ENCODE data around the gene SGCD.
A peak's percentile ranks its signal among the peaks of the same experiment; 100 is the strongest.

The SGCD gene

DNA sequence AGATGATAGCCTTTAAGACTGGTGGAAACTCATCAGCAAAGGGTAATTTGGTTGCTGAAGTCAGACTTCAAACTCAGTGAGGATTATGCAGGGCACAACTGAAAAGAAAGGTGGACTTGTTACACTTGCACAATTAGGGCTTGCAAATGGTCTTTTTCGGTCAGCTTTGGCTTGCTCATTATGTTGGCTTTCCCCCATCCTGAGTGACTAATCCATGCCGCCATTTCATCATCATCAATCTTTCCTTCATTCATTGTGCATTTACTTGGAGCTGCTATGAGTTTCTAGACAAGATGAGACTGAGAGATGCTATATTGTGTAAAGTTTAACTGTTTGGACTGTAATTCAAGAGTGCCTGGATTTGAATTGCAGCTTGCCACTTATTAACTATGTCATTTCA, 388.3 kb downstream of the SGCD start:
- no peak for DNase-seq

DNA sequence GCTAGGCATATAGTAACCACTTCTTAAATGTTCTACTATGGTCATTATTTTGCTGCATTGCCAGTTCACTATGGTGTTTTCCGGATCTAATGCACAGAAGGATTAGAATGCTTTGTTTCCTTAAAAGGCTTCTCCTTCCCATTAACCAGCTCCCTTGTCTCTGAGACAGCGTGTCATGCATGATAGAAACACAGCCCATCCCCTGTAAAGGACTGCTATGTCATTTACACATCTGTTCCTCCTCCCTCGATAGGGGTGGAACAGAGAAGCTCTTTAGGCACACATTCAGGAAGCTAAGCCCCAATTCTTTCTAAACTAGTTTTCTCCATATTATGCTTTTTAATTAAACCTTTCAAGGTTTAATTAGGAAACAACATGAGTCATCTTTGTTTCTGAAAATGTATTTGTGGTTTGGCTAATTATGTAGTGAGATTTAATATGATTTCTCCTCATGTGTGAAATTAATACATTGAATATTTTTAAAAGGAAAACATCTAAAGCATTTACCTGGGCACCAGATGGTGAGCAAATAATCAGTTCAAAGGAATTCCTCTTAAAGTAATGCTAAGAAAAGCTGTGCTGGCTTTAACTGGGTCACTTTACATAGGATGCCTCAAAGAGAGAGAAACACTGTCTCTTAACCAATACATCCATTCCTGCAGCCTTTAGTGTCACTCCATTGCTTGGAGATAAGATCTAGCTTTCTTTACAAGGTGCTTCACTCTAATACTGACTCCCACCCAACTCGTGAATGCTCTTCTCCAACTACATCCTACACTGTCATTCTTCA, 389.8 kb downstream of the SGCD start:
- DNase-seq, result peak; percentile 9

DNA sequence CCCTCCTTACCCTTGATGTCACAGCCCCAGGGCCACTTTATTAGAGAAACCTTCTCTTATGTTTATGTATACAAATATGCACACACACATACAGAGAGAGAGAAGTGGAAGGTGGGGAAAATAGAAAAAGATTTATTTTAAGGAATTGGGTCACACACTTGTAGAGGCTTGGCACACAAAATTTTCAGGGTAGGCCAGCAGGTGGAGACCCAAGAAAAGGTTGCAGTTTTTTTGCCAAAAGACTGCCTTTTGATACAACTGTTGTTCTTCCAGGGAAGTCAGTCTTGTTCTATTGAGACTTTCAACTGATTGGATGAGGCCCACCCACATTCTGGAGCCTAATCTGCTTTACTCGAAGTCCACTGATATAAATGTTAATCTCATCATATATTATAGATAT, 392.0 kb downstream of the SGCD start:
- DNase-seq, result no peak

DNA sequence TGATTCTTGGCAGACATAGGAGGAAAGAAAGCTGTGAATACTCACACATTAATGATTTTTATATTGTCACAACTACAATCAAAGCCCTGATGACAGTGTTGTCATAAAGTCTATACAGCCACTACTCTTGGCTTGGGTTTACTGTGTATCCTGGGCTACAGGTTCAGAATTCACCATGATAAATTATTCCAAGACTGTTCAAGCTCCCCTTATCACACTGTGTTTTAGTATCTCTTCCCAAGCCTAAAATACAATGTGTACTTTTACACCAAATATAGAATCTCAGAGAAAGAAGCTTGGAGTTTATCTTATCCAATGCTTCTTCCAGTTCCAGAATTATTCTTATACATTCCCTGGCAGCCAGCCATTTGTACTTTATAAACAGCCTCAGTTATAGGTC, 395.4 kb downstream of the SGCD start:
- no peak for DNase-seq

DNA sequence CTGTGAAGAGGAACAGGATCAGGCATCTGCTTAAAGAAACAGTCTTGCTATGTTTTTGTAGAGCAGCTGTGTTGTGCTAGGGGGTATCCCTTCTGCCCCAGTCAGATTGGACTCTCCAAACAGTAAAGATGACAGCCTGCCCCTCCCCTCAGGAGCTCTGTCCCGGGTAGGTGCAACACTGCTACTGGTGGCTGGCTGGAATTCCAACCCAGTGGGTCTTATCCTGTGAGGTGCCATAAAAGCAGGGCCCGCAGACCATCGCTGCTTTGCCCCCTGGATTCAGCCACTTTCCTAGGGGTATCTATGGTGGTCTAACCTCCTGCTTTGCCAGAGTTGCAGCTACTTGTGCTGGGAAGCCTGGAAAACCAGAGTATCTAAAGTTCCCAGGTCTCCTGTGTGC, 408.5 kb downstream of the SGCD start:
- DNase-seq, result no peak

DNA sequence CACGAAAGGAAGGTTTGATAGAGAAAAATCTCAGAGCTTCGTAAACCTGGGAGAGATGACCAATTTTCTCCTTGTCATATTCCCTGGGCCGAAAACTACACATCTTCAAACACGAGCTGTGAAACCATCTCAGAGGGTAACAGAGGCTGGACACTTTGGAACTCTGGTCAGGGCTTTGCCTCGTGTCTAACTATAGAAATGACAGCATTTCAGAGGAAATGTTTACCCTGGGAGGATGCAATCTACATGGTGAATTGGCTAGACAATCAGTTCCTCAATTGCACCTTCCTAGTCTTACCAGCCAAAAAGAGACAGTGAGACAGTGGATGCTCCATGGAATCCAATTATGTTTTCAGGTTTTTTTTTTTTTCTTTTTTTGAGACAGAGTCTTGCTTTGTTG, 414.6 kb downstream of the SGCD start:
- no peak for DNase-seq

DNA sequence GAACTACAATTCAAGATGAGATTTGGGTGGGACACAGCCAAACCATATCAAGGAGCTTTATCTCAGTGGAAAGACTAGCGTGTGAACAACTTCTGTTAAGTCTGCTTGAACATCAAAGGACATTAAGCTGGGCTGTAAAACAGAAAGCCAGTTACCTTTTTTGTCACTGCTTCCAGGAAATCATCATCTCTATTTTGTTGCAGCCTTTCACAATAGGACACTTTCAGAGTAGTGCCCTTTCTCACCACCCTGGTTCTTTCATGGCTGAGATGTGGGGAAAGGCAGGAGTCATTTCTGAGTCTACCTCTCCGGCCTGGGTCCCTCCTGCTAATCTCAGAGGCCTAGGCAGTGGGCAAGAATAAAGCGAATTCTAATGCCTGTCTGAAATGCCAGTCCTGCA, 426.9 kb downstream of the SGCD start:
- no peak for DNase-seq

DNA sequence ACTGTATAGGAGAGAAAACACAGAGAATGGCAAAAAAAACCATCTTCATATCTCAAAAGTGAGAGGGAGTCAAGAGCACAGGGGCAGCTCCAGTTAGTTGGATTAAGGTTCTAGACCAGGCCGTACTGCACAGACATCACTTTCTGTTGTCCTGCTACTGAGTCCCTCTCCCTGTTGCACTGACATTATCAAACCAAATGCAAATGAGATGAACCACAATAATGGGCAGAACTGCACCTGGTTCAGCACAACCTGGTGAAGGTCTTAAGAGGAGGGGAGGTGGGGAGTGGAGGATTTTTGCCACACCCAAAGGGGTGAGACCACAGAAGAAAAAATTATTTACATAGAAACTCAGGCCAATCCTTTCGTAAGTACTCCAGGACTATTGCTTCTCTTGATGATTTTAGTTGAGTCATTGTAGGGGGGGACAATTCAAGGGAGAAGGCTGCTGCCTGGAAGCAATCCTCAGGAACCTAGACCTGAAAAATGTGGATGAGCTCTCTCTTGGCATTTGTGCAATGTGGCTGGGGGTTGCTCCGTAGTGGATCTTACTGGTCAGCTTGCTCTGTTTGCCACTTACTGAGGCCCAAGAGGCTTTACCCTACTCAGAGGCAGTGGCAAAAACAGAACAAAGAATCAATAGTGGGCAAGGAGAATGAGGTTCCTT, 428.6 kb downstream of the SGCD start:
- DNase-seq, result no peak

DNA sequence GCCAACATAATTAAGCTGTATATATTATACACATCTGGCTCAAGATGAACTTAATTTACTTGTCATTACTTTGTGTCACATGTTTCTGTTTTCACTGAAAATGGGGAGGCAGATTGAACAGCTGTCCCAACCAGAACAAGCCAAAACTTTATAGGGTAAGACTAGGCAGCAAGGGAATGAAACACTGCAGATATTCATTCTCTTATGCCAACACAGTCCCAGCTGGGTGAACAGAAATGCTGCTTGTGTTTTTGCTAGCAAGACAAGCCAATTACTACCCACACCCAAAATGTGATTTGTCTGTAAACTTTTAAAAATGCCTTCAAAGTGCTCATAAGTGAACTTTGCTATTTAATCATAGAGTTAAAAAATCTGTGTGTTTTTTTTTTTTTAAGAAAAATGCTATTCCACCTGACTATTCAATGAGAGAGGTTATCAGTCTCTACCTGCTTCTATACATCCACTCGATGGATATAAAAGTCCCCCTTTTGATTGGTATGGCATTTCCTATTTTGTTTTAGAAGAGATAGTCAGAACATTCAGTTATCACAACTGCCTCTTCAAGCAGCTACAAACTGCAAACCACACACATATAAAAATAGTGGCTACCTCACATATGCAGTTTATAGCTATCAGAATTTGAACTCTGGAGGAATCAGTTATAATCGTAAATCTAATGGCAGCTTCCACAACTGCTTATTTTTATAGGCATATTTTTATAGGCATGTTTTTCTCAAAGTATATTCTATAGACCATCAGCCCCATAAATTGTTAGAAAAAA, 431.2 kb downstream of the SGCD start:
- DNase-seq, result no peak

DNA sequence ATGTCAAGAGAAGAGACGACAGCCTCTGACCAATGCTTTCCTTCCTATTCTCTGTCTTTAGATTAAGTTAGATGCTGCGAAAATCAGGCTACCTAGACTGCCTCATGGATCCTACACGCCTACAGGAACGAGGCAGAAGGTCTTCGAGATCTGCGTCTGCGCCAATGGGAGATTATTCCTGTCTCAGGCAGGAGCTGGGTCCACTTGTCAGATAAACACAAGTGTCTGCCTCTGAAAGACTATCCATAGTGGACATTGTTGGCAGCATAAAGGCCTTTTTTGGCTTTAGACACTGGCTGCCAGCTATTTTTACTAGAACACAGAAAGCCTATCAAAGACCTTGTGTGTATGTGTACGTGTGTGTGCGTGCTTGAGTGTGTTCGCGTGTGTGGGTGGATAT, 432.2 kb downstream of the SGCD start:
- no peak for DNase-seq

DNA sequence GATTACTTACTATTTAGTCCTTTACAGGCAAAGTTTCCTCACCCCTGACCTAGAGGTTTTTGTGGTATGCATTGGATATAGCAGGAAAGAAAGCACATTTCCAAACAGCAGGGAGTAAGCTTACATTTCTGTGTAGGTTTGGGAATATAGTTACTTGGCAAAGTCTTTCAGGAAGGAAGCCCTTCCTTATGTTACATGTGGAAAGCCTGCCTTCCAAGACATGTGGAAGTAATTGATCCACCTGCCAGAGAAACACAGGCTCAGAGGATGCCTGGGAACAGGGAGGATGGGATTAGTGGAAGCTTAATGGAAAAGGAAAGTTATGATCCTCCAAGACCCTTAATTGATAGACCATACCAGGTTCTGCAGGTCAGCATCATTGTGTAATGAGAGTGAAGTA, 435.8 kb downstream of the SGCD start:
- DNase-seq, result peak; percentile 52

DNA sequence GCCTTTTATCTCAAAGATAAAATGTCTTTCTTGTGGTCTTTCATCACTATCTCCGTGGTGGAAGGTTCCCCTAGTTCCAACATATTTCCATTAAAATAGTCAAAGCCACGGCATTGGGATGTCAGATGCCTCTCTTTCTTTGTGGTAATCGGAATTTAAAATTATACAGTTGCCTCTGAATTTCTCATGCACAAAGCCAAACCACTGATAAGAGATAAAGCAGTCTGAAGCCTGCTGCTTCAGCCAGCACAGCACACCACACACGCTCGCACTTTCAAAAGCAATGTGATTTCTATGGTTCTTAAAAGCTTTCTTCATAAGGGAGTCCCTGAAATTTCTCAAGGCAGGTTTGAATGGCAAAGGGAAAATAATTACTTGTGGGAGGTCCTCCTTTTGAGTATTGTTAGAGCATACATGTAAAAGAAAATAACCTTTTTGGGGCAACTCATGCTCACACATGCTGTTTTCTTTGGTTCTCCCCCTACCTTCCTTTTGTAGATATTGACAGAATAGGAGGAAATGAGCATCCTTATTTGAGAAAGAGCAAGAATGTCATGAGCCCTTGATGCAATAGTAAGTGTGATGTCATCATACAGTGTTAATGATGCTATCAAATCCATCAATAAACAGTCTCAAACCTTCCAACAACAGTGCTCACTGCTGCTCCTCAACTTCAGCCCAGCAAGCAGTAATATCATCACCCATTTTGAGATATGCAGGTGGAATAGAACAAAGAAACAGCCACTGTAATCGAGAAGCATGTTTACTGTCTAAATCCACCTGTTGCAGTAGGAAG, 437.4 kb downstream of the SGCD start:
- no peak for DNase-seq

DNA sequence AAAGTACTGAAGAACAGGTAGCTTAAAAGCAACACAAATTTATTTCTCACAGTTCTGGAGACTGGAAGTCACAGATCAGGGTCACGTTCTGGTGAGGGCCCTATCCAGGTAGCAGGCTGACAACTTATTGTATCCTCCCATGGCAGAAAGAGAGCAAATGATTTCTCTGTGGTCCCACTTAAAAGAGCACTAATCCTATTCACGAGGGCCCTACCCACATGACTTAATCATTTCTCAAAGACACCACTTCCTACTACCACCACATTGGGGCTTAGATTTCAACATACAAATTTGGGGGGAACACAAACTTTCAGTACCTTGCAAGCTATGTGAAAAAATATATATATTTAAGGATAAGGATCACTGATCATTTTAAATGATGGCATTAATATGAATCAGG, 447.3 kb downstream of the SGCD start:
- no peak for DNase-seq

DNA sequence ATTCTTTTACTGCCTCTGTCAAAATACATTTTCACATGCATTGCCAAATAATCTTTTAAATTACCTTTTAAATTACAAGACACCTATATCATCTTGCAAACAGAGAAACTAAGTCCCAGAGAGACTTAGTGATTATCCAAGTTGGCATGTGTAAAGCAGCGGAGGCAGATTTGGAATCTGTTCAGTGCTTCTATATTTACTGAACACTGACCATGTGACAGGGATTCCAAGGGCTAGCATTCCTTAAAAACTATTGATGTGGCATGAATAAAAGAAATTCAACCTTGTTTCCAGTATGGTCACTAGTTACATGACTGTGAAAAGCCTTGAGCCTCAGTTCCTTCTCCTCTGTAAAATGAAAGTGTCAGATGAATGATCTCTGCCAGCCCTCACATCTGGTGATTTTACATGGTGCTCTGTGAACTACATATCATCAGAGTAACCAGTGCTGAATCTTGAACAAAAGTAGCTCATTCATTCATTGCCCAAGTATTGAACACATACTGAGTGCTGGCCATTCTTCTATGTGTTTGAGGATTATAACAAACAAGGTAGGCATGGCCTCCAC, 451.3 kb downstream of the SGCD start:
- no peak for DNase-seq

DNA sequence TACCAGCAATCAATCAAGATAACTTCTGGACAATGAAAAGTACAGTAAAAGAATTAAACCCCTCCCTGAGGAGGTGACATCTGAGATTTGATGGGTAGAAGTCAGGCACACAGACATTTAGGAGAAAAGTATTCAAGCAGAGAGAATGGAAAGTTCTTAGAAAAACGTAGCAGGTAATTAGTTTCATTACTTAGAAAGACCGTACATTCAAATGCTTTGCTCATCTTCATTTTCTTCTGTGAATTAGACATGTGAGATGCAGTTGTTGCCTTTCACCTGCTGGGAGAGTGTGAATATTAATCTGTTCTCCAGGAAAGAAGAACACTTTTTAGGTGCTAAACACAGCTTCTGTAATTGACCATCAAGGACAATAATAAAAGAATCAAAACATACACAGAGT, 451.8 kb downstream of the SGCD start:
- no peak for DNase-seq

DNA sequence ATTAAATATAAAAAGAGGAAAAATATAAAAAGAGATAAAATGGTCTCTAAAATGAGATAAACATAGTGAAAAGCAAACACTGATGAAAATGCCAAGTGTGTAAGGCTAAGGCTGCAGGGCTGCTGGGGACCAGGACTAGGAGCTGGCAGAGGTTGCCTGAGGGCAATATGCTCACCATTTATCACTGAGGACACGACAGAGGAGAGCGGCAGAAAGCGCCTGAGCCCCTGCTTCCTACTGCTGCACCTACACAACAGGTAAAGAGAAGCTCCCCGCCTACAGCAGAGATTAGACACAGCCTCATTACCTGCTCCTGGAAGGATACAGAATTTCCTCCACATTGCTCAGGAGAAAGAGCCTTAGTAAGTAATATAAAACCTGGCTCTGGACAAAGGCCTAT, 452.5 kb downstream of the SGCD start:
- DNase-seq, result no peak

DNA sequence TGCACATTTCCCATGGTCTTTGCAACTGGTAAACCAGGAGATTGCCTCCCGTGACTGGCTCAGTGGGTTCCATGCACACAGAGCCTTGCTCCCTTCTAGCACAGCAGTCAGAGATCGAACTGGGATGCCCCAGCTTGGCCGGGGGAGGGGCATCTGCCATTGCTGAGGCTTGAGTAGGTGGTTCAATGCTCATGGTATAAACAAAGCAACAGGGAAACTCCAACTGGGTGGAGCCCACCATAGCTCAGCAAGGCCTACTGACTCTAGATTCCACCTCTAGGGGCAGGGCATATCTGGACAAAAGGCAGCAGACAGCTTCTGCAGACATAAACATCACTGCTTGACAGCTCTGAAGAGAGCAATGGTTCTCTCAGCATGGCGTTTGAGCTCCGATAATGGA, 456.1 kb downstream of the SGCD start:
- no peak for DNase-seq

DNA sequence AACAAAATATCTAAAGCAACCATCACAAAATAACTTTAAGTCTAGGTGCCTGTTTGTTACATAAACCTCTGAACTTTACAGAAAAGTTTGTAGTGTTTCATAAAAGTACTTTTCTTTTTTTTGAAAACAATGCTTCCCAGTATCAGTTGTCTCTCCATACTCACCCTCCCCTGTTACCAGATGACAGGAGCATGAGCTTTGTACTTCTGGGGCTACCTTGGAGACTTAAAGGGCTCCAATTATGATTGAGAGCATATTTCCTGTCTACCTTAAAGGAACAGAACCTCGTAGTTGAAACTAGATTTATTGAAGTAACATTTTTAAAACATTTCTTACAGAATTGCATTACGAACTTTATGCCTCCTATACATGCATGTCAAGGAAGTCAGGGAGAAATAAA, 467.7 kb downstream of the SGCD start:
- DNase-seq, result no peak

DNA sequence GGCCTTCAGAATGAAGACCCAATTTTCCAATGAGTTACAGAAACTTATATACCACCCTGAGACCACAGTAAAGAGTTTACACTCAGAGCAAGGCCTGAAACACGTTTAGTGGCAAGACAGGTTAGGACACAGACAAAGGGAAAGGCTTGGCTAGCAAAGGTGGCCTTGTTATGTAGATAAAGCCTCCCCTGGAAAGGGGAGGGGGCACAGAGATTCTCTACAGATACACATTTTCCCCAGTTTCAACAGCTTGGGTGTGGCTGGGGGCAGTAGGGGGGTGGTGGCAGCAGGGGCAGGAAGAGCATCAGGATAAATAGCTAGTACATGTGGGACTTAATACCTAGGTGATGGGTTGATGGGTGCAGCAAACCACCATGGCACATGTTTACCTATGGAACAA, 471.2 kb downstream of the SGCD start:
- no peak for DNase-seq

DNA sequence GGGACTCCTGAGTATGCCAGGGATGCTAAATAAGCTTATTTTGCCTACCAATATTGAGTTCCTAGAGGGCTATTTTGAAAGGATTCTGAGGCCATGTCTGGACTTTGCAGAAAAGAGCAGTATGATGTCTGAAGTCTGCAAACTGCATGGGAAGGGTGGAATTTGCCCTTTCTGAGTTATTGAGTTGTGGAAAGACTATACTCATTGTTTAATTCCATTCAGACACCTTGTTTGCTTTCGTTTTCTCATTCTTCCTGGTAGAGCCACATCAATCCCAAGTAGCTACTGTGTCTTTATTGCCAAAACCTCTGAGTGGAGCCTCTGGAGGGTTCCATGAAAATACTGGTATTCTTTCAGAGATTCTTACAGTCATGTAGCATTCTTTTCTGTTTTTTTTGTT, 472.2 kb downstream of the SGCD start:
- no peak for DNase-seq

DNA sequence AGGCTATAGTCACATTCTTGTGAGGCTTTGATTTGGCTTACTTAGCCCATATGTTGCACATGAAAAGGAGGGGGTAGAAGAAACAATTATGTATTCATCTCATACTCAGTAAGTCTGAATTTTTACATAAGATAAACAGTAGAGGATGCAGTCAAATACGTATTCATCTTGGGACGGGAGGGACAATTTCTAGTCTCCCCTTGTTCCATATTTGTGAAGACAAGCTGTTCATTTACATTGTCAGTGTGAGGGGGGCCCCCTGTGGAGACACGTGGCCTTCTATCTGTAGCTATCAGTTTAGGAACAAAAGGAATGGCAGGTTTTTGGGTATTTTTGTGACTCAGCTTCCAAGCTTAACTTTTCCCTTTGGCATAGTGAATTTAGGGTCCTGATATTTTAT, 474.0 kb downstream of the SGCD start:
- peak; percentile 15 for DNase-seq

DNA sequence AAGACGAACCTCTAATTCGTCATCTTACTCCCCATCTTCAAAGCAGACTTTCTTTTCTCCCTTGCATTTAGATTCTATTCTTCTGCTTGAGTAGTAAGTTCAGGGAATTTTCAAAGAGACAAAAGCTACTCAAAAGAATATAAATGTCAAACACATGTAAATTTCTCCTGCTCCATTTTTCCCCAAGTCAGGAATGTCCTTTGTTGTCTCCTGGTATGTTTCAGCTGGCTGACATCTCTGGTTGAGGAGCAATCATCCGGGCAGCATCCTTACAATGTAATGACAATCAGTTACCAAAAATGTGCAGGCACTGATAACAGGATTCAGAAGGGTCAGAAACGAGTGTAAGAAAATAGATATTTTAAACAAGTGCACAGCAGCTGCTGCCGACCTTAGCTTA, 475.5 kb downstream of the SGCD start:
- DNase-seq, result no peak

DNA sequence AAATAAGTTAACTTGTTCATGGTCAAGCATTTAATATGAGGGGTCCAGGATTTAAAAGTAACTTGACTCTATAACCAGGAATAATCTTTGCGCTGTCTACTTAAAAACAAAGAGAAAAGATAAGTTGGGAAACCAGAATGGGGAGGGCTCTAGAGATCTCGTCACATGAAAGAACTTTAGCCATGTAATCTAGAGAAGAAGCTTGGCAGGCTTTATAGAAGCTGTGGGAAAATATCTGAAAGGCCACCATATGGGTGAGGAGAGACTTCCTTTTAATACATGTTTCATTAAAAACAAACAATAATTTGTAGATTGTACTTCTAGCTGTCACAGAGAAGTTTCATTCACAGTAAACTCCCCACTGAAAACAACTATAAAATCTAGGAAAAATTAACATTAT, 476.4 kb downstream of the SGCD start:
- no peak for DNase-seq
